Endothelial cell of umbilical vein (primary cell): ENCODE data around the gene DNAH3. TPM values are rescaled to one million over a fixed set of nuclear protein-coding genes. Genes with fewer than 3 reads are reported as not detected.

Experiments
- BruUV-seq: library from RNA; stranded (reverse); fragments of 400-500 nt; replicated peaks from 2 replicates; lab custom pipeline; 2021; lab: Mats Ljungman, UMichigan
- CTCF ChIA-PET: fragments of 300-600, 350-600 bp; sonication (Branson Sonifier 250); formaldehyde crosslinking; loops from one replicate; lab custom pipeline; 2021; ENCODE audit warnings: antibody characterized with exemption, inconsistent platforms; lab: Charles Lee
- POLR2A ChIA-PET: fragments of 300-600, 350-600 bp; sonication (Branson Sonifier 250); formaldehyde crosslinking; loops from one replicate; lab custom pipeline; 2021; ENCODE audit warnings: antibody characterized with exemption, inconsistent platforms; lab: Charles Lee
- DNase-seq: peaks from one replicate; pipeline ENCODE4 v3.0.0-alpha.2; 2011; ENCODE audit warnings: low read depth, low spot score
- FAIRE-seq: peaks from 2 replicates; lab custom pipeline; 2011; peaks lifted over from hg19 to GRCh38; lab: Jason Lieb, UNC
- H2AFZ ChIP-seq: 2 replicates; pipeline ENCODE4 v1.6.0; 2012; ENCODE audit warnings: low read depth, low read length, control low read depth, inconsistent platforms
- H3K27ac ChIP-seq: 2 replicates; pipeline ENCODE4 v1.5.1; 2011; ENCODE audit warnings: low read depth, mild to moderate bottlenecking, control low read depth, low read length, moderate library complexity; ENCODE audit not compliant: insufficient read depth
- H3K27me3 ChIP-seq, 2 experiments: 2 replicates each; pipeline versions ENCODE4 v1.6.0 to v1.6.1; 2011; ENCODE audit warnings: low read length in 2 of 2, mixed read lengths in 1 of 2; ENCODE audit not compliant: control insufficient read depth in 2 of 2, insufficient read depth in 2 of 2
- H3K36me3 ChIP-seq, 2 experiments: 2 replicates in 1 of 2; 3 replicates in 1 of 2; pipeline ENCODE4 v1.5.1; 2011; ENCODE audit warnings: low read length in 2 of 2, mild to moderate bottlenecking in 1 of 2, moderate library complexity in 1 of 2; ENCODE audit not compliant: control insufficient read depth in 2 of 2, insufficient read depth in 2 of 2; ENCODE audit errors: extremely low read depth in 1 of 2
- H3K4me1 ChIP-seq: 3 replicates; pipeline ENCODE4 v1.5.1; 2011; ENCODE audit warnings: mild to moderate bottlenecking, low read length; ENCODE audit not compliant: control insufficient read depth, insufficient read depth; ENCODE audit errors: extremely low read depth
- H3K4me2 ChIP-seq: 2 replicates; pipeline ENCODE4 v1.6.1; 2011; ENCODE audit warnings: low read length, control low read depth, mixed read lengths; ENCODE audit not compliant: insufficient read depth
- H3K4me3 ChIP-seq, 3 experiments: fragments of 200-600 bp in 1 of 3; sonication (generic), shearing (Covaris generic) in 1 of 3; replicated peaks in 1 of 3; 2 replicates each; pipeline ENCODE4 v1.5.1; 2011 to 2016; ENCODE audit warnings: control low read depth in 3 of 3, low read length in 3 of 3, mild to moderate bottlenecking in 2 of 3, inconsistent platforms in 1 of 3, low read depth in 1 of 3, moderate library complexity in 1 of 3; ENCODE audit not compliant: insufficient read depth in 1 of 3
- H3K79me2 ChIP-seq: 2 replicates; pipeline ENCODE4 v1.6.0; 2012; ENCODE audit warnings: low read length, inconsistent platforms; ENCODE audit not compliant: control insufficient read depth, insufficient read depth
- H3K9ac ChIP-seq: replicated peaks from 2 replicates; pipeline ENCODE3; 2011; ENCODE audit warnings: low read length, control low read depth; ENCODE audit not compliant: insufficient read depth; ENCODE audit errors: extremely low read depth
- H3K9me1 ChIP-seq: replicated peaks from 3 replicates; pipeline ENCODE4 v1.6.0; 2011; ENCODE audit warnings: mild to moderate bottlenecking, low read length; ENCODE audit not compliant: control insufficient read depth, insufficient read depth; ENCODE audit errors: extremely low read depth
- H3K9me3 ChIP-seq: replicated peaks from 2 replicates; pipeline ENCODE4 v1.5.1; 2012; ENCODE audit warnings: low read length, inconsistent platforms; ENCODE audit not compliant: control insufficient read depth, insufficient read depth
- H4K20me1 ChIP-seq: replicated peaks from 2 replicates; pipeline ENCODE3; 2011; ENCODE audit warnings: mild to moderate bottlenecking, low read length; ENCODE audit not compliant: control insufficient read depth, insufficient read depth; ENCODE audit errors: extremely low read depth
- EZH2 ChIP-seq: IDR thresholded peaks from 2 replicates; pipeline ENCODE4 v1.6.1; 2012; ENCODE audit warnings: borderline replicate concordance, low read depth, mild to moderate bottlenecking, moderate library complexity, low read length, inconsistent platforms; ENCODE audit not compliant: severe bottlenecking
- FOS ChIP-seq: IDR thresholded peaks from 2 replicates; pipeline ENCODE4 v1.6.1; 2011; ENCODE audit warnings: mild to moderate bottlenecking, low read length, moderate library complexity, borderline replicate concordance; ENCODE audit not compliant: insufficient read depth
- GATA2 ChIP-seq: IDR thresholded peaks from 2 replicates; pipeline ENCODE4 v1.7.0; 2011; ENCODE audit warnings: low read depth, mild to moderate bottlenecking, moderate library complexity, mixed read lengths, low read length; ENCODE audit not compliant: insufficient read length, insufficient read depth
- JUN ChIP-seq: IDR thresholded peaks from 2 replicates; pipeline ENCODE4 v1.6.1; 2011; ENCODE audit warnings: borderline replicate concordance, low read depth; ENCODE audit not compliant: insufficient read length, insufficient read depth
- MYC ChIP-seq: IDR thresholded peaks from one replicate; pipeline ENCODE4 v1.6.1; 2011; ENCODE audit warnings: mild to moderate bottlenecking, low read depth, low read length
- POLR2A ChIP-seq: IDR thresholded peaks from 2 replicates; pipeline ENCODE4 v1.6.1; 2012; ENCODE audit warnings: low read depth, mild to moderate bottlenecking, control low read depth, low read length
- POLR2AphosphoS5 ChIP-seq: IDR thresholded peaks from 2 replicates; pipeline ENCODE4 v1.6.1; 2012; ENCODE audit warnings: low read depth, mild to moderate bottlenecking, control low read depth, low read length, moderate library complexity; ENCODE audit not compliant: insufficient read depth
- dilution Hi-C: fragments of 300-500 bp; cut with MboI; formaldehyde crosslinking; loops from one replicate; pipeline ENCODE4 v1.15.0; 2019; ENCODE audit warnings: low sequenced_read_pairs; ENCODE audit not compliant: extremely low pct_ligation_motif_present
- intact Hi-C: fragments of 100-400 bp; cut with micrococcal nuclease; formaldehyde crosslinking; loops from one replicate; pipeline ENCODE4 v1.10.0; 2022
- polyA plus RNA-seq, 4 experiments: library from polyadenylated mRNA; depleted of rRNA in 3 of 4; stranded (reverse) in 3 of 4; unstranded in 1 of 4; fragments of >200 nt; gene quantifications; 2 replicates each; pipeline versions ENCODE4 v1.2.1 to v1.2.3, GENCODE V29; 2011 to 2012; ENCODE audit warnings: missing spikeins in 1 of 4
- total RNA-seq: library from RNA; stranded (reverse); gene quantifications from 2 replicates; pipeline ENCODE4 v1.2.3, GENCODE V29; 2021
- TF ChIP-seq, protein P1 (sequence below), 2 donors: IDR thresholded peaks; 1 replicate in 1 of 2; 2 replicates in 1 of 2; pipeline ENCODE4 v1.5.1; 2011; ENCODE audit warnings: low read length in 2 of 2, mild to moderate bottlenecking in 2 of 2, moderate library complexity in 2 of 2, control low read depth in 1 of 2, inconsistent platforms in 1 of 2, low read depth in 1 of 2; ENCODE audit not compliant: insufficient read depth in 1 of 2; ENCODE audit errors: extremely low read depth in 1 of 2
- TF ChIP-seq, protein P2 (sequence below): IDR thresholded peaks from 2 replicates; pipeline ENCODE4 v1.6.1; 2011; ENCODE audit not compliant: insufficient read depth, insufficient read length

DNAH3 gene
- total and polyA plus RNA-seq, 2 donors (not counting 3 experiments of a cell fraction or from before 2014, with no cell fraction given): not detected

DNA sequence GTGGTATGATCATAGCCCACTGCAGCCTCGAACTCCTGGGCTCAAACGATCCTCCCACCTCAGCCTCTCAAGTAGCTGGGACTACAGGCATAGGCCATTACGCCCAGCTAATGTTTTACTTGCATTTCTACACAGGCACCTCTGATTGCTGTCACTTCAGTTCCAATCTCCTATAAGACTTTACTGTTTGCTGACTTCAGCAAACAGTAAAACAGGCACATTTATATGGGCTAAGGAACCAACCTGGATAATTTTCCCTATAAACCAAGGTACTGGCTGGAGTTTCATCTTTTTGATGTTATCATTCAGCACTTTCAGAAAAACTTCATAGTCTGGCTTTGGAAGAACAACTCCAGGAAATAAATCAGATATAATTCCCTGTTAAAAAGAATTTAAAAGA, 114.2 kb downstream of the DNAH3 start:
- no peak overlapping the region for H3K4me3 ChIP-seq
- H3K27me3 ChIP-seq: no peaks in the 10 kb centered on the region
- TF ChIP-seq JUN (no peak), MYC (no peak), GATA2 (no peak), POLR2AphosphoS5 (no peak), POLR2A (no peak), EZH2 (no peak), FOS (no peak)
- TF ChIP-seq, protein P1, sequence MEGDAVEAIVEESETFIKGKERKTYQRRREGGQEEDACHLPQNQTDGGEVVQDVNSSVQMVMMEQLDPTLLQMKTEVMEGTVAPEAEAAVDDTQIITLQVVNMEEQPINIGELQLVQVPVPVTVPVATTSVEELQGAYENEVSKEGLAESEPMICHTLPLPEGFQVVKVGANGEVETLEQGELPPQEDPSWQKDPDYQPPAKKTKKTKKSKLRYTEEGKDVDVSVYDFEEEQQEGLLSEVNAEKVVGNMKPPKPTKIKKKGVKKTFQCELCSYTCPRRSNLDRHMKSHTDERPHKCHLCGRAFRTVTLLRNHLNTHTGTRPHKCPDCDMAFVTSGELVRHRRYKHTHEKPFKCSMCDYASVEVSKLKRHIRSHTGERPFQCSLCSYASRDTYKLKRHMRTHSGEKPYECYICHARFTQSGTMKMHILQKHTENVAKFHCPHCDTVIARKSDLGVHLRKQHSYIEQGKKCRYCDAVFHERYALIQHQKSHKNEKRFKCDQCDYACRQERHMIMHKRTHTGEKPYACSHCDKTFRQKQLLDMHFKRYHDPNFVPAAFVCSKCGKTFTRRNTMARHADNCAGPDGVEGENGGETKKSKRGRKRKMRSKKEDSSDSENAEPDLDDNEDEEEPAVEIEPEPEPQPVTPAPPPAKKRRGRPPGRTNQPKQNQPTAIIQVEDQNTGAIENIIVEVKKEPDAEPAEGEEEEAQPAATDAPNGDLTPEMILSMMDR (IDR thresholded peaks at IDR 0.05; ENCODE audit: extremely low read depth in 1 of 2, insufficient read depth in 1 of 2, low read depth in 1 of 2, low read length in 2 of 2): no peak
- TF ChIP-seq, protein P2, sequence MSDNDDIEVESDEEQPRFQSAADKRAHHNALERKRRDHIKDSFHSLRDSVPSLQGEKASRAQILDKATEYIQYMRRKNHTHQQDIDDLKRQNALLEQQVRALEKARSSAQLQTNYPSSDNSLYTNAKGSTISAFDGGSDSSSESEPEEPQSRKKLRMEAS: no peak
- H3K79me2 ChIP-seq: no peaks in the 10 kb centered on the region
- no peak overlapping the region for H3K27ac ChIP-seq
- ChIA-PET POLR2A (no interaction called here), CTCF (no interaction called here)
- H3K9me1 ChIP-seq: no peaks in the 10 kb centered on the region
- DNase-seq: no peak
- dilution Hi-C loops (no loop called here), intact Hi-C loops (no loop called here)
- no peak overlapping the region for H3K4me2 ChIP-seq
- H3K4me1 ChIP-seq: no peaks in the 10 kb centered on the region
- no peaks in the 10 kb centered on the region for H3K9me3 ChIP-seq
- H3K9ac ChIP-seq: no peak overlapping the region
- BruUV-seq: no TSS peak
- H3K36me3 ChIP-seq: no peaks in the 10 kb centered on the region
- no peak for FAIRE-seq
- no peaks in the 10 kb centered on the region for H4K20me1 ChIP-seq
- no peak overlapping the region for H2AFZ ChIP-seq
